ENCODE results near the gene MSI2. TPM values are rescaled to one million over a fixed set of nuclear protein-coding genes. Genes with fewer than 3 reads are reported as not detected.
"Not testable (repeated sequence)": the region's sequence is repeated elsewhere in the genome, so short reads cannot be mapped to it uniquely, and the experiment has no call there.

MSI2 gene
- total RNA-seq, 1 donor from 2014 or later = 96.8 TPM

DNA sequence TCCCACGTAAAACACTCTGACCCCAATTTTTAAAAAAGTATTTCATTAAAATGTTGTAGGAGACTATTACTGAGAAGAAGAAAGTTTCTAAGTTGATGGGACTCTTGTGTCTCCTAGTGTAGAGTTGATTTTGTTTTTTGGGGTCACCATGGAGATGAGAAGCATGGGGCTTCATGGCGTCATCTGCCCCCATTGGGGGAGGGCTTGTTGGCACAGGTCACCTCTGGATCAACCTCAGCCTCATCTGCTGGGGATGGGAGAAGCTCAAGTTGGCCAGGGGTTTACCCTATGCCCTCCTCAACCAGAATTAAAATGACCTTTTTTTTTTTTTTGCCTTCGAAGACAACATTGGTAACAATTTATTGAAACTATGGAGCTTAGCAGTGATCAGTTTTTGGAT, 28.3 kb downstream of the MSI2 start:
- ATAC-seq (no peak), DNase-seq (ENCODE audit: missing footprints) (no peak)
- intact Hi-C loops (cut with DNase I) = no loop called here

DNA sequence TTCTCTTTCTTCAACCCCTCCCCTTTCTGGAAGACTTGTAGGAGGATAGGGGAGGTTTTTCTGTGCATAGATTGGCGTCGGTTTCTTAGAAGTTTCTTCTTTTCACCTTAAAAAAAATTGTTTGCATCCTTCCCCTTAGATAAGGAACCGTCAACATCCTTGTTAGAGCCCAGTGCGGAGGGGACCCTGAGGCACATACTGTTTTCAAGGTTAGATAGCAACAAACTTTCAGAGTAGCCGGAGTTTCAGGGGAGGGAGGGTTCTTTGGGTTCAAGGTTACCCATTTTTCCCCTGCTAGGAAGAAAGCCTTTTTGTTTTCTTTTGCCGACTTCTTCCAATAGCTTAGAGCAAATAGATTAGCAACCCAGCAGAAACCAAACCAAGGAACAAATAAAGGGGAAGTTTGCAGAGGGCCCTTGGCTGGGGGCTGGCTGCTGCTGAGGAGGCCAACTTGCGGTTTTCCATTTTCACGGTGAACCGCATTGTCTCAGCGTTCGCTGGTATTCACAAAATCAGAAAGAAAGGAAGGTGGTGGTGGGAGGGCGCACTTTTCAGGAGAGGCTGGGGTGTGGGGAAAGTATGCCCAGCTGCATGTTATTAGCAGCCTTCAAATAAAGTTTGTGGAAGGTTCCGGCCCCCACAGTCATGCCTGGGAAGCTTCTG, 28.8 kb downstream of the MSI2 start:
- DNase-seq (ENCODE audit: missing footprints) = no peak
- no peak for ATAC-seq
- intact Hi-C loops (cut with DNase I) = loop anchor here (5.0 kb wide), 1 partner anchor 72 kb away; no protein-coding TSS in a partner anchor

DNA sequence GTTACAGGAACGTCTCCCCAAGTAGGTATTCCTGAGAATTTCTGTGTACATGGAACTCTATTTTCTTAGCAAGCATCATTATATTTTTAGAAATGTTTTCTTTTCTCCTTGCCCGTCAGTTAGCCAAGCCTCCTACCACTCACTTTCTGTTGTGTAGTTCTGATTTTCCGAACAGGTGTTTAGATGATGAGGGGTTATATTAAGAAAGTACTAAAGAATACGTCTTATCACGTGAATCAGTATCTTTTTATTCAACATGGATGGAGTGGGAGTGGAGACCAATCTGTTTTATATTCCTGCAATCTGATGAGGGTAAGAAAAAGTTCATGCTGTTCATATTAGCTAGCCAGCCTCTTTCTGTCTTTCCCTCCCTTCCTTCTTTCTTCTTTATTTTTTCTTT, 29.4 kb downstream of the MSI2 start:
- intact Hi-C loops (cut with DNase I) = loop anchor here (5.0 kb wide), 1 partner anchor 72 kb away; no protein-coding TSS in a partner anchor
- ATAC-seq = no peak
- no peak for DNase-seq (ENCODE audit: missing footprints)

DNA sequence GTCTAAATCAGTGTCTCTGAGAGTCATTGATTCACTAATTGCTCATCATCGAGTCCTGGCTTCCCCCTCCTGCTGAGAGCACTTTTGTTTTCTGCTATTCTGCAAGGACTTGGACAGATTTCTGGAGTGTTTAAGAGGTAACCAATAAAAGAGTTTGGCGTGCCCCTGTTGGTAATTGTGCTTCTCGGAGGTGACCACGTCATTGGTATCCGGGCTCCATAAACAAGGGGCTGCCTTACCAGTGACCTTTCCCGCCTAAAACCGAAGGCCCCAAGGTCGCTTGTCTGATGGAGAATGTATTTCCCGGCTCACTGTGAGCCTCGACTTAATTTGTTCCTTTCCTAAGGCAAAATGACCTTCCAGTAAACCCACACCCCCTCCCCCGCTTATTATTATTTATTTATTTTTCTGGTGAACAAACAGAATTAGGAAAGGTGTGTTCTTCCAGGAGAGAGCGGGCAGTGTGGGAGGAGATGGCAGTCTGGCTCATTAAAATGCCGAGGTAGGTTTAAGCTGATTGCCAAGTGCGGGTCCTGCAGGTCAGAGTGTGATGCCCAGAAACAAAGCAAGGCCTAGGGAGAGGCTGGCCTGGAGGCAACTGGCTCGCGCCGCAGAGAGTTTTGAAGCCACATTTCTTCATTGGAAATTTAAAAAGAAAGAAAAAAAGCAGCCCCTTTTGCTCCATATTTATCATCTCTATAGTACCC, 30.2 kb downstream of the MSI2 start:
- intact Hi-C loops (cut with DNase I) = loop anchor here (5.0 kb wide), 1 partner anchor 71 kb away; no protein-coding TSS in a partner anchor
- no peak for ATAC-seq
- no peak for DNase-seq (ENCODE audit: missing footprints)

DNA sequence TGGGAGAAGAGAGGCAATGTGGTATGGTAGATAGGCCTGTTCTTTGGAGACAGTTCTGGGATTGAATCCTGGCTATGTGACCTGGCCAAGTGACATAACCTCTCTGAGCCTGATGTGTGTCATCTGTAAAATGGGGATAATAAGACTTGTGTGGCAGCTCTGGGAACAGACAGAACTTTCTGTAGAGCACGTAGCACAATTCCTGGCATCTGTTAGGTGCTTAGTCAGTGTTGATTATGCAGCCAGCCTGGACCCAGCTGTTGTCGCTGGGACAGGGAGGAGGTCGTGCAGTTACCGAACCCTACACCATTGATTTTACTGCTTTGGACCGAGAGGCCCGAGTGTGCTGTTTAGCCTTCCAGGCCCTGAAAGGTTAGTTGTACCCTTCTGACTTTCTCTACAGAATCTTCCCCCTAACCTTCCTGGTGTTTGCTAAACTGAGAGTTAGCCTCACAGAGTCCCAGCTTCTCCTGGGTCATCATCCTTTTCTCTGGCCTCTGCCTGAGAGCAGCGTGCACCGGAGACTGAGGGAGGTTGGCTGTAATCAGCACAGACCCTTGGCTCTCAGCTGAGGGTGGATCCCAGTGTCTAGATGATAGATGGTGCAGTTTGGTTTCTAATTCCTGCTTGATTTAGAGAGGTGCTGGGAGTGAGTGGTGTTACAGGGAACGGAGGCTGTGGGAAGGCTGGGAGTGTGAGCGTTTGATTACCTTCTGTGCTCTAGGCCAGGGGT, 31.9 kb downstream of the MSI2 start:
- DNase-seq (ENCODE audit: missing footprints) (no peak), ATAC-seq (peak; percentile 78)
- intact Hi-C loops (cut with DNase I) = loop anchor here (5.0 kb wide), 1 partner anchor 69 kb away; no protein-coding TSS in a partner anchor

DNA sequence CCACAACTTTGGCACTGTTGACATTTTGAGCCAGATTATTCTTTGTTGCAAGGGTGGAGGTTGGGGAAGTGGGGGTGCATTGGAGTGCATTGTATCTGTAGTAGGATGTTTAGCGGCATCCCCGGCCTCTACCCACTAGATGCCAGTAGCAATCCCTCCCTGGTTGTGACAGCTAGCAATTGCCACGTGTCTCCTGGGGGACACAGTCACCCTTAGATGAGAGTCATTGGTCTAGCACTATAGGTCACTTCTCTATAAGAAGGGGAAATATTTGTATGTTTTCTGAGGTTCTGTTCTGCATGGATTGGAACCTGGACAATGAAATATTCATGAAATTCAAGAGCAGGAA, 32.4 kb downstream of the MSI2 start:
- DNase-seq (ENCODE audit: missing footprints) = no peak
- peak; percentile 16 for ATAC-seq
- intact Hi-C loops (cut with DNase I) = loop anchor here (5.0 kb wide), 1 partner anchor 69 kb away; no protein-coding TSS in a partner anchor

DNA sequence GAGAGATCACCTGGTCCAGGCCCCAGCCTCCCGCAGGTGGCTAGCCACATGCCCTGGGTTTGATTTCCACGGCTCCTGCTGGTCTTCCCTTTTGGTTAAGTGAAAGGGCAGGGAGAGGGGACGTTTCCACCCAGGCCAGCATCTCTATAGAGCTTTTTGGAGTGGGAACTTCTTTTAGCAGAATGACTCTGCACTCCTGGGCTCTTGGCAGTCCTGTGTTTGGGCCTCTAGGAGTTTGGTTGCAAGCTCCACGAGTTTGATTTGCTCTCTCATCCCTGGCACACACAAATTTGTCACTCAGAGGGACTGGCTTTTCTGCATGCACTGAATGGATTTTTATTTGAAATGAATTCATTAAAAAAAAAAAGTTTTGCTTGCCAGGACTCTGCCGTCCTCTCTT, 32.8 kb downstream of the MSI2 start:
- no peak for ATAC-seq

DNA sequence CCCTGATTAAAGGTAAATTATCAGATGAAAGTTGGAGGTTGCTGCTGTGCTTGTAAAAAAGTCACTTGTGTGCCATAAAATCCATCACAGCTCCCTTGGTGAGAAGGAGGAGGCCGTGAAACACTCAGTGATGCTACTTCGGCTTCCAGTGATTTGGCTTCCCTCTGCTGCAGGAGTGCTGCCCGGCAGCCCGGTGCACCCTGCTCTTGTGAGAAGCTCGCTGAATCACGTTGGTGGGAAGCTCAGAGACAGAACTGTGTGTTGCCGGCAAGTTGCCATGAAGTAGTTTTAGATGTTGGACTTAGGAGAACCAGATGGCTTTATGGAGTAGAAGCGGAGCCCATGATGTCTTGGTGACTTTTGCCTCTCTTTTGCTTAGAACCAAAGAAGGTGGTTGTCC, 33.3 kb downstream of the MSI2 start:
- ATAC-seq (no peak), DNase-seq (ENCODE audit: missing footprints) (no peak)
- intact Hi-C loops (cut with DNase I) = loop anchor here (5.0 kb wide), 1 partner anchor 68 kb away; no protein-coding TSS in a partner anchor

More for the DNA sequence above, 32.8 kb downstream of the MSI2 start:
- no peak for DNase-seq (ENCODE audit: missing footprints)
- intact Hi-C loops (cut with DNase I) = loop anchor here (5.0 kb wide), 1 partner anchor 68 kb away; no protein-coding TSS in a partner anchor

DNA sequence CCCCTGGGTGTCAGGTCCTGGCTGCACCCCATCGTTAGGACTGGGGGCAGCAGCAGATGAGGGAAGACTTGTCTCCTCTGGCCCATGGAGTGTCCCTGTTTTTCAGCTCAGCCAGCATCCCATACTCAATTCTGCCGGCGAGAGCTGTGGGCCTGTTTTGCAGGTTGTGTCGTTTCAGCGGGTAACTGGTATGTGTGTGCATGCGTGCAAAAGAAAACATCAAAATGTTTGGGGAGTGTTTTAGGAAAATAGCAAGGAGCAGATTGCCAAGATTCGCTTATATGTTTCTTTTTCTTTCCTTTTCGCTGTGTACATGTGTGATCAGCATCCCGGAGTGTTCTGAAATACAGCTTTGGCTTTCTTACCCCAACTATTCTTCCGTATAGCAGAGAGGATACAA, 34.7 kb downstream of the MSI2 start:
- ATAC-seq (no peak), DNase-seq (ENCODE audit: missing footprints) (no peak)
- intact Hi-C loops (cut with DNase I) = no loop called here

DNA sequence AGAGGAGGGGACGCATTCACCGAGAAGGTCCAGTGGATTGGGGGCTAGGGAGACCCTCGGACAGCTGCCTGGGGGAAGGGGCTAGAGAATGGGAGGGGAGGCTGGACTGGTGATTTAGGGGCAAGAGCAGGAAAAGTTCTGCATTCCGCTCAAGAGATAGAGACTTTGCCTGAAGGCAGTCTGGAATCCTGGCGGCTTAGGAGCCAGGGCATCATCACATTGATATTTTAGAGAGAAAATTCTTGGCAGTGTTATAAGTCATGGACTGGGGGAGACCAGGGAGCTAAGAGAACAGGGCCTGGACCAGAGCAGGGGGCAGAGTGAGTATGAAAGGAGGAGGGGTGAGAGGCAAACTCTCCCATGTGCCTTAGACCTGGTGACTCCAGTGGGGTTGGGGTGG, 35.8 kb downstream of the MSI2 start:
- no peak for ATAC-seq
- intact Hi-C loops (cut with DNase I) = no loop called here
- no peak for DNase-seq (ENCODE audit: missing footprints)

DNA sequence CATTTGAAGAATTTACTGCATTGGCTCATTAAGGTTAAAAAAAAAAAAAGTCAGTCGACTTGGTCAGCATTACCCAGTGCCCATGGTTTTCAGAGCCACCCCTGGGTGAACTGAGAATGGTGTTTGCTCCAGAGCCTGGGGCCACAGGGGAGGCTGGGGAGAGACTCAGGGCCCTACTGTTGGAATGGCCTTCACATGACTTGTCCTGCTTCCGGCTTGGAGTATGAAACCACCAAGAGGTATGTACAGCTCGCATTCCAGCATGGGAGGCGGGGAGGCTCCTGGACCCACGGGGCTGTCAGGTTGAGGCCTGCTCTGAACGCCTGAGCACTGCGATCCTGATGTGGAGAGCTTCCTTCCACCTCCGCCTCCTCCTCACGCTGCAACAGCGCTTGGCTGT, 36.8 kb downstream of the MSI2 start:
- ATAC-seq (peak; percentile 27), DNase-seq (ENCODE audit: missing footprints) (no peak)
- intact Hi-C loops (cut with DNase I) = no loop called here

DNA sequence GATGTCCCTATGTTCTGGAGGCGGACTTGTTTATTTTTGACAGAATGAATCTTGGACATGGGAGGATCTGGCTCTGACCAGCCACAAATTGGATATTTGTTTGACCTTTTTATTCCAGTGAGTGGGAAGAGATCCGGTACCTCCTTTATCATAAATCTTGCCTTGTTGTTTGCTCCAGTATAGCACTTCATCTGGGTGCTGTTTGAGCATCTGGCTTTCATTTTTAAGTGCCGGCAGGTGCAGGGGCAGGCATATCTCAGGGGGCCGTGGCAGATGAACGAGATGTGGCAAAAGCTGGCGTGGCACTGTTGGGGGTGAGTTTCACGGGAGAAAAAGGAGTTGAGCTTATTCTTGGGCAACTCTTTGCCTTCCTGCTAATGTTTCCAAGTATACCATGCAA, 37.8 kb downstream of the MSI2 start:
- intact Hi-C loops (cut with DNase I) = no loop called here
- no peak for DNase-seq (ENCODE audit: missing footprints)
- ATAC-seq = no peak

DNA sequence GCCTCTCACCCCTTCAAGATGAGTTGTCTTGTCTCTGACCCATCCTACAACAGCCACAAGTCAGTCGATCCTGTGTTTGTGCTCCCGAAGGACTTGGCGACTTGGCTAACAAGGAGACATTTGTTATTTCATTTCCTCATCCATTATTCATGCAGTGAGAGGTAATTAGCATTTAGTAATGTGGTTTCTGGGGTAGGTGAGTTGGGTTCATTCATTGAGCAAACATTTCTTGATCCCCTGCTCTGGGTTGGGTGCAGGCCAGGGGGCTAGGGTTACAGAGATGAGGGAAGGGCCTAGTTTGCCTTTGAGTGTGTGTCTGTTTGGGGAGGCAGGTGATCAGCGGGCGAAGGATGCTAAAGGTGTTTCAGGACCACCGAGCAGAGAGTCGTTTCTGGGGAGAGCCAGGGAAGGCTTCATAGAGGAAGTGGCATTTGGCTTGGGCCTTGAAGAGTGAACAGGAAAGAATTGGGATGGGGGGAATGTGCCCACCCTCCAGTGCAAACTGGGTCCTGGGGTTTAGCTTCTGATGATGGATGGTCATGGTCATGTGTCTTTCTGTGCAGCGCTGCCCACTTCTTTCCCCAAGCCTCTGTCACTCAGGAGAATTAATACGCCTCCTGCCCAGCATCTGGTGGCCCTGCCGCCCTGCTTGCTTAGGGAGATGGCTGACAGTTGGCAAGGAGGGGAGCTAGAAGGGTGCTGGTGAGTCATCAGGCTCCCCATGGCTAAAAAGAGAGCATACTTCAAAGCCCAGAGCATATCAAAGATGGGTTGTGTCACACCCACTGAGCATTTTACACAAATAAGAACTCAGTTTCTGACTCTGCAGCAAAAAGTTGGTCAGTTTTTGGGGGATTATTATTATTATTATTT, 38.5 kb downstream of the MSI2 start:
- ATAC-seq = peak; percentile 82
- DNase-seq (ENCODE audit: missing footprints) = no peak
- intact Hi-C loops (cut with DNase I) = no loop called here

DNA sequence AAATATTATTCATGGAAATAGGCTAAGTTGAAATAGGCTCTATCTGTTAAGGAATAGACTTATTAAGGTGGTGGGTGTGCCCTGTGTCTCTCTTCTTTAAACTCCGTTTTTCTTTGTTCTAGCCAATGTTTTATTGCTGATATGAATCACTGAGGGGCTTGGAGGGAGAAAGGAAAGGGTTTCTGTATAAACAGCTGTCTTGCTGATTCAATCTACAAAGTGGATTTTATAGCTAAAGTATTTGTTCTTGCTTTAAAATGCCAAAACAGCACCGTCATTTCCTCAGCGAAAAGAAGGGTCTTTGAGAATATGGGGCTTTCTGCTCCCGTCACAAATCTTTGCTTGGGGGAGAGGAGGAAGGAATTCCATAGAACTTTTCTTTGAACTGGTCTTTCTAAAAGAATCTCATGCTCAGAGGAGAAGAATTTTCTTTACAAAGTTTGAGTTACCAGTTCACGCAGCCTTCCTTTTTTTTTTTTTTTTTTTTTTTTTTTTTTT, 39.3 kb downstream of the MSI2 start:
- intact Hi-C loops (cut with DNase I) = no loop called here
- no peak for ATAC-seq
- DNase-seq (ENCODE audit: missing footprints) = no peak

DNA sequence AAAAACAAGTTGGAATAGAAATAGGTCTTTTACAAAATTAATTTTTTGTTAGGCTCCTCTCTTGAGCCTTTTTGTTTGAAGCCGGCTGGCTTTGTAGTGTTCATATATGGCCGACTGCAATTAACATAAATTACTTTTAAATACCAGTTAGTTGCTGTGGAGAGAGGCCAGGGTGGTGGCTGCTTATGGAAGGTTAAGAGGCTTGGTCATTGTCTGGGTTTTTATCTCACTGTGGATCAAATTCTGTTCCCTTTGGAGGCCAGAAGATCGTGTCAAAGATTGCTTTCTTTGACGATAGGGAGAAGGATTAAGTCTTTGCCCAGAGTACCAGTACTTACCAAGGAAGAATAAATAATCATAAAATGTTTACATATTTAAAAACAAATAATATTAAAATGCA, 39.9 kb downstream of the MSI2 start:
- DNase-seq (ENCODE audit: missing footprints) (no peak), ATAC-seq (no peak)
- intact Hi-C loops (cut with DNase I) = no loop called here

DNA sequence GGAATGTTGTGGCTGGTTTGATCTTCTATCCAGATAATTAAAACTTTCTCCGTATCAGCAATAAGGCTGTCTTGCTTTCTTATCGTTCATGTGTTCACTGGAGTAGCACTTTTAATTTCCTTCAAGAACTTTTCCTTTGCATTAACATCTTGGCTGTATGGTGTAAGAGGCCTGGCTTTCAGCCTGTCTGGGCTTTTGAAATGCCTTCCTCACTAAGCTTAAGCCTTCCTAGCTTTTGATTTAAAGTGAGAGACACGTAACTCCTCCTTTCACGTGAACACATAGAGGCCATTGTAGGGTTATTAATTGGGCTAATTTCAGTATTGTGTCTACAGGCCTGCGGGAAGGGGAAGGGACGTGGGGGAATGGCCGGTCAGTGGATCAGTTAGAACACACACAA, 42.9 kb downstream of the MSI2 start:
- intact Hi-C loops (cut with DNase I) = no loop called here
- DNase-seq (ENCODE audit: missing footprints) = no peak

DNA sequence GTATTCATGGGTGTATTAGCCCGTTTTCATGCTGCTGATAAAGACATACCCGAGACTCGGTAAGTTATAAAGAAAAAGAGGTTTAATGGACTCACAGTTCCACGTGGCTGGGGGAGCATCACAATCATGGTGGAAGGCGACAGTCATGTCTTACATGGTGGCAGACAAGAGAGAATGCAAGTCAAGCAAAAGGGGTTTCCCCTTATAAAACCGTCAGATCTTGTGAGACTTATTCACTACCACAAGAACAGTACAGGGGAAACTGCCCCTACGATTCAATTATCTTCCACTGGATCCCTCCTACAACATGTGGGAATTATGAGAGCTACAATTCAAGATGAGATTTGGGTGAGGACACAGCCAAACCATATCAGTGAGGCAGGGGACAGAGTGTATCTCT, 44.3 kb downstream of the MSI2 start:
- DNase-seq (ENCODE audit: missing footprints); ATAC-seq; intact Hi-C loops (cut with DNase I): not testable (repeated sequence)

More for the DNA sequence above, 42.9 kb downstream of the MSI2 start:
- no peak for ATAC-seq

DNA sequence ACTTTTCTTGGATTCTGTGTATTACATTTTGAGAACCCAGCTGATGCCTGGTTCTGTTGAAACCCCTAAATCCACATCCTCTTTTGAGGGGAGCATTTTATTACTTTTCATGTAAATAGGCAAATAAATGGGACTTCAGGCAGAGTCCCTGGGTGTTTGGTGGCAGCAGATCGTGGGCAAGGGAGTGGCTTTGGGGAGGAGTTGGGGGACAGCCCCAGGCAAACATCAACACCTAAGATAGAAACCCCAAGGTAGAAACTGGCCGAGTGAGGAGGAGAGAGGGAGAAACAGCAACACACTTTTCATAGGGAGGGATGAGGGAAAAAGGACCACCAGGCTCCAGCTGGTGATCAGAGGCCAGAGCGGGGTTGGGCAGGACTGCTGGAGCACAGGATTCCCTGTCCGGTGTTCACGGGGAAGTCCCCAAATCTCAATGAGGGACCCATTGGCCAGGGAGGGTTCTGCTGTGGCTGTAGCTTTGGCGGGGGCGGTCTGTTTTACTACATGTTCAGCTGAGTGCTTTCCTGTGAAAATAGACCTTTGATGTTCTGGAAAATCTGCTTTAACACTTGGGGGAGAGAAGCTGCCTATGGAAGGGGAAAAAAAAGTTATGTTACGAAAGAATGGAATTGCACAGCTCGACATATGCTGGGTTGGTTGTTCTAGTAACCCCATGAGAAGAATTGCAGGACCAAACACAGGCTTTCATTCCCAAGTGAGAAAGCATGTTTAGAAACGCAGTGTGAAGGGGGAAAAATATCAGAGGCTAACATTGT, 46.6 kb downstream of the MSI2 start:
- intact Hi-C loops (cut with DNase I) = no loop called here
- DNase-seq (ENCODE audit: missing footprints) (no peak), ATAC-seq (no peak)

Data from Right ventricle myocardium inferior (tissue), 1 donor.